ENCODE results near the gene EFS. TPM values are rescaled to one million over a fixed set of nuclear protein-coding genes. Genes with fewer than 3 reads are reported as not detected.

EFS gene
- total and polyA plus RNA-seq, 2 experiments from 2014 or later, result 9.7 to 21.9 TPM

DNA sequence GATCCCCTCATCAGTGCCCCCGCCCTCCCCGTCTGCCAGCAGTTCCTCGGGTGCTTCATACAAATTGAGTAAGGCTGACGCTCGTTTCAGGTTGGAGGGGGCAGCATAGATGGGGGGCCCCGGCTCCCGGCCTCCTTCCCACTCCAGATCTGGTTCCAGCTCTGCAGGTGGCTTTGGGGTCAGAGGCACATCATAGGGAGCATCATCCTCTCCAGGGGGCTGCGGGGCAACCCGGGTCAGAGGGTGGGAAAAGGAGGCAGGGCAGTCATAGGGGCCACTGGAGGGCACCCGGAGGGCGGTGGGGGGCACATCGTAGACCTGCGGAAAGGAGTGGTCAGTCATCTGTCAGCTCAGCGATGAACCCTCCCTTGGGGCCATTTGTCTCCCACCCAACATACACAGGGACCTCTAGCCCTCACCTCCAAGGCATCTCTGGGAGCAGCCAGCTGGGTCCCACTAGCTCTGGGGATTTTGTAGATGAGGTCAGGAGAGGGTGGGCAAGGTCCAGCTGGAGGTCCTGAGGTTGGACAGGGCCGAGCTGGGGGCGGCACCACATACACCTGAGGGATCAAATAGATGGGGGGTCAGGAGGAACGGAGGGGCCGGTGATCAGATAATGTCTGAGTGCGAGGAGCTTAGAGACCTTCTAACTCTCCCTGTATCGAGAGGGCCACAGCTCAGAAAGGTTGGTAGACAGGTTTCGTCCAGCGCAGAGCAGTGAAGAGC lies 5.1 kb downstream of the EFS start:
- DNase-seq (ENCODE audit: low spot score), result no peak
- H3K27ac ChIP-seq, result no peak overlapping the region
- H3K79me2 ChIP-seq, result peaks cover 38% of the 10 kb centered on the region
- no peaks in the 10 kb centered on the region for H3K36me3 ChIP-seq (replicated peaks; ENCODE audit: insufficient read depth, low read depth)
- WGBS (ENCODE audit: low lambda C conversion rate, missing lambda C conversion rate), result 91% methylated on average over 19 of the region's 22 CpGs
- H3K9me3 ChIP-seq (ENCODE audit: low read depth), result no peaks in the 10 kb centered on the region
- H2AFZ ChIP-seq, result no peak overlapping the region
- no peak overlapping the region for H3K4me2 ChIP-seq
- peaks cover 7% of the 10 kb centered on the region for H3K4me1 ChIP-seq (ENCODE audit: insufficient read depth)
- peaks cover 14% of the 10 kb centered on the region for H4K20me1 ChIP-seq (ENCODE audit: insufficient read depth, poor library complexity, severe bottlenecking)
- H3K4me3 ChIP-seq, result no peak overlapping the region
- TF ChIP-seq, protein P1, sequence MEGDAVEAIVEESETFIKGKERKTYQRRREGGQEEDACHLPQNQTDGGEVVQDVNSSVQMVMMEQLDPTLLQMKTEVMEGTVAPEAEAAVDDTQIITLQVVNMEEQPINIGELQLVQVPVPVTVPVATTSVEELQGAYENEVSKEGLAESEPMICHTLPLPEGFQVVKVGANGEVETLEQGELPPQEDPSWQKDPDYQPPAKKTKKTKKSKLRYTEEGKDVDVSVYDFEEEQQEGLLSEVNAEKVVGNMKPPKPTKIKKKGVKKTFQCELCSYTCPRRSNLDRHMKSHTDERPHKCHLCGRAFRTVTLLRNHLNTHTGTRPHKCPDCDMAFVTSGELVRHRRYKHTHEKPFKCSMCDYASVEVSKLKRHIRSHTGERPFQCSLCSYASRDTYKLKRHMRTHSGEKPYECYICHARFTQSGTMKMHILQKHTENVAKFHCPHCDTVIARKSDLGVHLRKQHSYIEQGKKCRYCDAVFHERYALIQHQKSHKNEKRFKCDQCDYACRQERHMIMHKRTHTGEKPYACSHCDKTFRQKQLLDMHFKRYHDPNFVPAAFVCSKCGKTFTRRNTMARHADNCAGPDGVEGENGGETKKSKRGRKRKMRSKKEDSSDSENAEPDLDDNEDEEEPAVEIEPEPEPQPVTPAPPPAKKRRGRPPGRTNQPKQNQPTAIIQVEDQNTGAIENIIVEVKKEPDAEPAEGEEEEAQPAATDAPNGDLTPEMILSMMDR (IDR thresholded peaks at IDR 0.05; ENCODE audit: poor library complexity), result no peak
- TF ChIP-seq EZH2phosphoT487 (IDR thresholded peaks at IDR 0.05; ENCODE audit: low read depth, severe bottlenecking, unreplicated experiment), result no peak
- no peak for TF ChIP-seq EZH2 (IDR thresholded peaks at IDR 0.05; ENCODE audit: borderline replicate concordance)
- no peaks in the 10 kb centered on the region for H3K27me3 ChIP-seq
- H3K9me2 ChIP-seq (replicated peaks; ENCODE audit: insufficient read depth), result no peaks in the 10 kb centered on the region

DNA sequence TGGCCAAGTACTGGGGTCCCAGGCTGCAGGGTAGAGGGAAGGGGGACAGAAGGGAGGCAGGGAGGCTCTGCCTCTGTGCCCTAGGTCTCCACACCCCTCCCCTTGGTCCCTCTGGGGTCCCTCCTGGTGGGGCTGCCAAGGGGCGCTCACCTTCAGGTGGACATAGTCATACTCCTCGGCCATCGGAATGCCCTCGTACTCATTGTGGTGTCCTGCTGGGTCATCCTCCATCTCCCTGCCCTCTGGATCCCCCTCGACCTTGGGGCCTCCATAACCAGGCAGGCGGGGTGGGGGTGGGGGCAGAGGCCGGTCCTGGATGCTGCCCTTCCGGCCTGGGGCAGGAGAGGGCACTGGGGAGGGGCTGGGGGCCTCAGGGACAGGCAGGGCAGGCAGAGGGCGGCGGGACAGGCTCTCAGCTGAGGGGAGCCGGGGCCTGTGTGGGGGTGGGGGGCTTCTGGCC lies 5.8 kb downstream of the EFS start:
- H3K4me3 ChIP-seq, result no peak overlapping the region
- H3K4me1 ChIP-seq (ENCODE audit: insufficient read depth), result peaks cover 6% of the 10 kb centered on the region
- 87% methylated on average over 7 of the region's 11 CpGs for WGBS (ENCODE audit: low lambda C conversion rate, missing lambda C conversion rate)

DNA sequence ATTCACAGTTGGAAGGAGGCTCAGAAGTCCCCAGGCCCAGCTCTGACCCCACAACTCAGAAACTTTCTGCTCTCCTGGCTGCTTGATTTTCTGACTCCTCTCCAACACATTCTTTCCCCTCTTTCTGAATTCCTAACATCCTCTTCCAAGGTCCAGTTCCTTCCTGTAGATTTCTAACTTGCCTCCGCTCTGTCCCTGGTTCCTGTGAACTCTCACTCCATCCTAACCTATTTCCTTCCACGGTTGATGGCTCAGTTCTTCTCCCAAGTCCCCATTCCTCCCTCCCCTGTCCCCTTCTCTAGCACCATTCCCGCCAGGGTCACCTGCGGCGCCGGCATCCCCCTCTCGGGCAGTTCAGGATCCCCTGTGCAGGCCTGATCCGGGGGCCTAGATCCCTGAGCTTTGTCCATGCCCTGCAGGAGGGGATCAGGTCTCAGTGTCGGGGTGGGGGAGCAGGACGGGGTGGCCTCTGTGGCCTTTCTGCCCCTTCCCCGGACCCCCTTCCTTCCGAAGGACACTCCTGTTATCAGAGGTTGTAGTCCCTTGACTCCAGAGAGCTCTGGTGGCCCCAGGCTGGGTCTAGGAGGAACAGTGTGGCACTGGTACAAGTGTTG lies 6.3 kb downstream of the EFS start:
- no peak overlapping the region for H3K4me3 ChIP-seq
- 90% methylated on average over 12 of the region's 12 CpGs for WGBS (ENCODE audit: low lambda C conversion rate, missing lambda C conversion rate)
- peaks cover 14% of the 10 kb centered on the region for H4K20me1 ChIP-seq (ENCODE audit: insufficient read depth, poor library complexity, severe bottlenecking)
- H3K4me2 ChIP-seq, result no peak overlapping the region
- peaks cover under 1% of the 10 kb centered on the region for H3K4me1 ChIP-seq (ENCODE audit: insufficient read depth)
- DNase-seq (ENCODE audit: low spot score), result no peak
- H3K27ac ChIP-seq, result no peak overlapping the region
- no peaks in the 10 kb centered on the region for H3K27me3 ChIP-seq
- H3K9me3 ChIP-seq (ENCODE audit: low read depth), result no peaks in the 10 kb centered on the region
- H3K79me2 ChIP-seq, result peaks cover 26% of the 10 kb centered on the region
- TF ChIP-seq EZH2phosphoT487 (IDR thresholded peaks at IDR 0.05; ENCODE audit: low read depth, severe bottlenecking, unreplicated experiment), result no peak
- no peak for TF ChIP-seq EZH2 (IDR thresholded peaks at IDR 0.05; ENCODE audit: borderline replicate concordance)
- TF ChIP-seq, protein P1 (IDR thresholded peaks at IDR 0.05; ENCODE audit: poor library complexity), result no peak
- H3K9me2 ChIP-seq (replicated peaks; ENCODE audit: insufficient read depth), result no peaks in the 10 kb centered on the region
- no peak overlapping the region for H2AFZ ChIP-seq
- no peaks in the 10 kb centered on the region for H3K36me3 ChIP-seq (replicated peaks; ENCODE audit: insufficient read depth, low read depth)

More for the DNA sequence above, 5.8 kb downstream of the EFS start:
- Histone ChIP-seq H4K20me1 (ENCODE audit: insufficient read depth, poor library complexity, severe bottlenecking) (peaks cover 14% of the 10 kb centered on the region), H3K9me2 (replicated peaks; ENCODE audit: insufficient read depth) (no peaks in the 10 kb centered on the region), H3K36me3 (replicated peaks; ENCODE audit: insufficient read depth, low read depth) (no peaks in the 10 kb centered on the region), H3K27ac (no peak overlapping the region), H3K9me3 (ENCODE audit: low read depth) (no peaks in the 10 kb centered on the region), H2AFZ (no peak overlapping the region), H3K79me2 (peaks cover 31% of the 10 kb centered on the region), H3K27me3 (no peaks in the 10 kb centered on the region), H3K4me2 (no peak overlapping the region)
- TF ChIP-seq, protein P1 (IDR thresholded peaks at IDR 0.05; ENCODE audit: poor library complexity), result no peak
- no peak for TF ChIP-seq EZH2 (IDR thresholded peaks at IDR 0.05; ENCODE audit: borderline replicate concordance)
- TF ChIP-seq EZH2phosphoT487 (IDR thresholded peaks at IDR 0.05; ENCODE audit: low read depth, severe bottlenecking, unreplicated experiment), result no peak
- DNase-seq (ENCODE audit: low spot score), result no peak
